ENCODE data around the gene AVPI1.

- TF ChIP-seq POLR2A (IDR thresholded peaks at IDR 0.05) (no peak), CTCF (IDR thresholded peaks at IDR 0.05) (no peak)
Measured at GRCh38 chr10:97650726-97651125, 36.3 kb downstream of the AVPI1 start.
